Uterine smooth muscle cell (primary cell): Measurements from ENCODE around the gene RNF144B. TPM values are rescaled to one million over a fixed set of nuclear protein-coding genes. Genes with fewer than 3 reads are reported as not detected.

Experiments used
- total RNA-seq: library from RNA; depleted of rRNA; stranded (reverse); fragments of >200 nt; gene quantifications from 2 replicates; pipeline ENCODE4 v1.2.3, GENCODE V29; 2014

The RNF144B gene
- 0.55 and 0.62 TPM in 2 replicates for total RNA-seq

GRCh38 chr6:18387061-18387721, at the start of gene RNF144B:
RNF144B (plus strand) TSS chr6:18387350; CDS start chr6:18399535, 12,185 bp downstream.

Other genes starting within 250 kb of the RNF144B start
- gene TPMT, start 232.3 kb upstream of the RNF144B start, total RNA-seq = 27.4 and 55.6 TPM in 2 replicates
- gene KDM1B, start 231.9 kb upstream of the RNF144B start, total RNA-seq = 29.7 and 30.4 TPM in 2 replicates
- 133 and 227 TPM in 2 replicates for gene DEK, start 122.8 kb upstream of the RNF144B start, total RNA-seq